Inflammatory macrophage (primary cell): ENCODE data around the gene FANCC.

ENCODE experiments used
- DNase-seq, 2 donors: peaks; one replicate each; pipeline ENCODE4 v3.0.0-alpha.2; 2020 to 2022

Gene FANCC

DNA sequence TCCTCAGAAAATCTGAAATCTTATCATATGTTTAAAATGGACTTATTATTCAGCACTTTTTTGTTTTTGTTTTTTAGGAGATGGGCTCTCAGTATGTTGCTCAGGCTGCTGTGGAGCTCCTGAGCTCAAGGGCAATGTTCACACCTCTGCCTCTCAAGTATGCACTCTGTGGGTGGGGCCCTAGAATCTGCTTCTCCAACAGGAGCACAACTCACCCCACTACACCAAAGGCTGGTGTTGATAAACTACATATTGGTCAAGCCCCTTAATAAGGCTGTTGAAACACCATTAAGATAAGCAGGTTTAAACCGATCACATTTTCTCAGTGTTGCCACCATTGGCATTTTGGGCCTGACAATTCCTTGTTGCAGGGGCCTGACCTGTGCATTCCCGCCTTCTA lies 131.6 kb downstream of the FANCC start:
- no peak for DNase-seq

DNA sequence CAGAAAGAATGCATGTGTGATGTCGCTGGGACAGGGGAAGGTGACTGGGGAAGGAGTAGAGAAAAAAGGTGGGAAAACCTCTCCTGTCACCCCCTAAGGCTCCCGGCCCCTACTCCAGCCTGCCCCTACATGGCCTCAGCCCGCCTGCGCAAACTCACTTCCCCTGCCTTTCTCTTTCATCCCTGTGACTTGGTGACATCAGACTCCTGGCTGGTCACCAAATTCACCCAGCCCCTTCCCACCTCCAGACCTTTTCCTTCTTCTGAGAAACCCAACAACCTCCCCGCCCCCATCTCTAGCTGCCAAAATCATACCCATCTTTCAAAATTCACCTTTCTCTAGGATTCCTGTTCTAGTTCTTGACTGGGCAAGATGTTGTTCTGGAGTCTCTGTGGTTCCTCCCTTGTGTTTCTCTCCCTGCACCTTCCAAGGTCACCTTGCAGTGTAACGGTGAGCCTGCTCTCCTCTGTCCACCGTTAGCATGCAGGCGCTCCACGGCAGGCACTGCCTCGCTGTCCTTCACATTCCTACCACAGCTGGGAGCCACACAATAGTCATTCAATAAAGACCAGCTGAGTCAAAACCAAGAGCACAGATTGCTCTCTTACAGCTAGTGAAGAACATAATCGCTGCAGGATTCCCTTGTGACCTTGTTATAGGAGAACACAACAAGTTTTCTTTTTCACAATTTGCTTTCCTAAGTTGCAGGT lies 134.5 kb downstream of the FANCC start:
- DNase-seq, result no peak

GRCh38 chr9:95181835-95182234 lies 135.7 kb downstream of the FANCC start:
- no peak for DNase-seq

GRCh38 chr9:95181226-95181818 lies 136.2 kb downstream of the FANCC start:
- DNase-seq, result peak in 1 of 2 donors; percentile 22

DNA sequence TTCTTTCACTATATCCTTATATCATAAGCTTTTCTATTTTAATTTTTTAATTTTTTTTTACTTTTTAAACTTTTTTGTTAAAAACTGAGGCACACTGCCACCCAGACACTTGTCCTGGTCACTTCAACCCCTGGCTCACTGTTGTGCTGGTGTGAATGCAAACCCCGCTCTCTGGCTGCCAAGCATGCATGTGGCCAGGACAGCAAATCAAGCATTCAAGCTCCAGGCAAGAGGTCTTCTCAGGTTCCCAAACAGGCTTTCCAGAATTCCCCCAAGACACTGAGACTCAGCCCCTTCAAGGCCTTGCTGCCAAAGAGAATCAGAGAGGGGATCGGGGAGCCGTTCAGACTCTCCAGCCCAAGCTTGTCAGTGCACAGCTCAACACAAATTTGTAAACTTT lies 139.9 kb downstream of the FANCC start:
- DNase-seq, result no peak

DNA sequence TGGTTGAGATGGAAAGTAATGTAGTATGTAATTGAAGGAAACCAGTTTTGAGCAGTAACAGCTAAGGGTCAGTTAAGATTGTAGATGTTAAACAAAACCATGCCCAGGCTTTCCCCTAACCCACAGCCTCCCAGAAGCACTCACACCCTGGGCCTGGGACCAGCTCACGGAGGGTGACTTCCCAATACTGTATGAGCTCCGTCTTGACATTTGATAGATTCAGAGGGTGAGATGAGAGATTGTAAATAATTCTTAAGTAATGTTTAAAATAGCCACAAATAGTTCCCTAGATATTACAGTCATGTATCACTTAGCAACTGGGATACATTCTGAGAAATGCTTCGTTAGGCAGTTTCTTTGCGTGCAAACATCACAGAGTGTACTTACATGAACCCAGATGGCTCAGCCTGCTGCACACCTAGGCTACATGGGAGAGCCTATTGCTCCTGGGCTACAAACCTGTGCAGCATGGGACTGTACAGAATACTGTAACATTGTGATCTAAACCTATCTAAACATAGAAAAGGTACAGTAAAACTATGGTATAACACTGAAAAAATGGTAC lies 140.7 kb downstream of the FANCC start:
- DNase-seq, result no peak

- DNase-seq, result no peak
These were observed 142.0 kb downstream of the FANCC start for GRCh38 chr9:95175523-95175922.

GRCh38 chr9:95174038-95174437 lies 143.5 kb downstream of the FANCC start:
- no peak for DNase-seq

DNA sequence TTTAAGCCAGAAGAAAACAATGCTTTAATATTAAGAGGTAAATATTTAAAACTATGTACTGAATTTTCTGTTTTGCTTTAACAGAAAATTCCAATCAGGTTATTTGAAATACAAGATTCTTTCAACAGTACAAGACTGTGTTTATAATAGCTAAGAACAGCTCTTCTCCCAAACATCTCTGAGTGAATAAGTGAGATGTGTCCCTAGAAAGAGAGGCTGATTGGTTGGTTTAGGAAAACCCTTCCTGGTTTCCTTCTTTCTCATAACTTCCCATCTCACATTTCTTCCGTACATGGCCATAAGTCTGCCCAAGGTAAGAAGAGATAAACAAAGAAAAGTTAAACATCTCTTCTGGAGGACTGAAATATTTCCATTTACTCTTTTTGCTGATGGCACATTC lies 145.9 kb downstream of the FANCC start:
- DNase-seq, result no peak

DNA sequence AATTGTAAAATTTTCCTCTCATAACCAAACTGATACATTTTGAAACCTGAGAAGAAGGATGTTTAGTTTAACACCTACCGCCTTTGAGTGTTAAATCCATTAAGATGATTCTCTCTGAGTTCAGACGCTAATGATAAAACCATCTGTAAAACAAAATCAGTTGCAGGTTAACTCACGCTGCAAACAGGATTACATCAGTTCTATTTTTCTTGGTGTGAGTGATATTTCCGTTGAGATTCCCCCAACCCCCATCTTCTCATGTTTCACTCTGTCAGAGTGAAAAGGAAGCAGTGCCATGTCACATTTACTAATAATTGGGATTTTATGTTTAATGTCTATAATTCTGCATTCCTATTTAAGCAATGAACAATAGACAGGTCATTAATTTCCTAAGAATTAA lies 146.5 kb downstream of the FANCC start:
- no peak for DNase-seq

DNA sequence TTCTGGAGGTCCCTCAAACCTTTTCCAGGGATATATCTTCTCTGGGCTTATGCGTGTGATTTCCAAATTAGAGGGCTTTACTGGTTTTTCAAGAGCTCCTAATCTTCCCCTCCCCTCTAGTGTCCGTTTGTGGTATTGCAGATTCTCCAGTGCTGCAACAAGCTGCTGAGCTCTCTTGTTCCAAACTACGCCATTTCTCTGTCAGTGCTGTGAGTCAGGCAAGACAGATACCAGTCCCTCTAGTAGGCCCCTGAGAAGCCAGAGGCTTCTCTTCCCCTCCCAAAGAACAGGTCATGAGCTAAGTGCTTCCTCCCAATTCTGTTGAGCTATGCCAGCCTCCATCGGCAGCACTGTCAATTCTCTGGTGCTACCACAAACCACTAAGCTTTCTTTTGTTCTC lies 149.5 kb downstream of the FANCC start:
- peak; percentile 65 to 72 for DNase-seq

DNA sequence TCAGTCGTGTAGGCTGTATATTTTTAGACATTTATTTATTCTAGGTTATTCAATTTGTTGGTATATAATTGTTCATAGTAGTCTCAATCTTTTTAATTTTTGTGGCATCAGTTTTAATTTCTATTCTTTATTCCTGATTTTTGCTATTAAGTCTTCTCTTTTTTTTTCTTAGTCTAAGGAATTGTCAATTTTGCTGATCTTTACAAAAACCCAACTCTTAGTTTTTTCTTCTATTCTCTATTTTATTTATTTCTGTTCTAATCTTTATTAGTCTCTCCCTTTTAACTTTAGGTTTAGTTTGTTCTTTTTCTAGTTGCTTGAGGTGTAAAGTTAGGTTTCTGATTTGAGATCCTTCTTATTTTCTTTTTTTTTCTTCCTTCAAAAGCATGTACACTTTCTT lies 152.5 kb downstream of the FANCC start:
- no peak for DNase-seq

- DNase-seq, result peak; percentile 79 to 81
These were observed 159.9 kb downstream of the FANCC start for GRCh38 chr9:95157481-95158151.

DNA sequence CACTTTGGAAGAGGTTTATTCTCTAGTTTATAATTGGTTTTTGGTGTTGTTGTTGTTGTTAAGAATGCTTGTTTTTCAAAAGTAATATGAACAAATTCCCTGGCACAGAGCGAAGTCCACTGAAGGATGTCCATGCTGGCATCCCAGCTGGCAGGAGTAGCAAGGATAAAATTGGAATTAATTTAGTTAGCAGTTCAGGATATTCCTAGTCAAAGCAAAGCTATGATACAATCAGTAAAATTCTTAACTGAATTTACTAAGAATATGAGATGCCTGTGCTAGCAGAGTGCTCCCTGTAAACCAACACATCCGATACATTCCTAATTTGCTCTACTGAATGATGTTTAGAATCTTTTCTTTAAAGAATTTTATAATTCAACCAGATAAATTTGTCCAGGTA lies 161.4 kb downstream of the FANCC start:
- no peak for DNase-seq

DNA sequence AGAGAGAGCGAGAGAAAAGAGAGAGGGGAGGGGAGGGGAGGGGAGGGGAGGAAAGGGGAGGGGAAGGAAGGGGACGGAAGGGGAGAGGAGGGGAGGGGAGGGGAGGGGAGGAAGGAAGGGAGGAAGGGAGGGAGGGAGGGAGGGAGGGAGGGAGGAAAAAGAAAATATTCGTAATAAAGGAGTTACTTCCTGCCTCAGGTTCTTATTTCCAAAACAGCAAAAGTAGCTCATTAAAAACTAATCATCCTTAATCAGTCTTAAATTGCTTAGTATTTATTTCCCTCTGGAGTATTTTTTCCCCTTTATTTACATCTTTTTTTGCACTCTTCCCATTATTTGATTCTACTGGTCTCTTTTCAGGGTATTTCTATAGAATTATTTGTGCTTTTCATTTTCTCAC lies 162.3 kb downstream of the FANCC start:
- DNase-seq, result no peak

- no peak for DNase-seq
These were observed 166.6 kb downstream of the FANCC start for GRCh38 chr9:95150903-95151302.

- DNase-seq, result no peak
These were observed 169.3 kb downstream of the FANCC start for GRCh38 chr9:95148208-95148520.

GRCh38 chr9:95147452-95148207 lies 169.9 kb downstream of the FANCC start:
- no peak for DNase-seq

DNA sequence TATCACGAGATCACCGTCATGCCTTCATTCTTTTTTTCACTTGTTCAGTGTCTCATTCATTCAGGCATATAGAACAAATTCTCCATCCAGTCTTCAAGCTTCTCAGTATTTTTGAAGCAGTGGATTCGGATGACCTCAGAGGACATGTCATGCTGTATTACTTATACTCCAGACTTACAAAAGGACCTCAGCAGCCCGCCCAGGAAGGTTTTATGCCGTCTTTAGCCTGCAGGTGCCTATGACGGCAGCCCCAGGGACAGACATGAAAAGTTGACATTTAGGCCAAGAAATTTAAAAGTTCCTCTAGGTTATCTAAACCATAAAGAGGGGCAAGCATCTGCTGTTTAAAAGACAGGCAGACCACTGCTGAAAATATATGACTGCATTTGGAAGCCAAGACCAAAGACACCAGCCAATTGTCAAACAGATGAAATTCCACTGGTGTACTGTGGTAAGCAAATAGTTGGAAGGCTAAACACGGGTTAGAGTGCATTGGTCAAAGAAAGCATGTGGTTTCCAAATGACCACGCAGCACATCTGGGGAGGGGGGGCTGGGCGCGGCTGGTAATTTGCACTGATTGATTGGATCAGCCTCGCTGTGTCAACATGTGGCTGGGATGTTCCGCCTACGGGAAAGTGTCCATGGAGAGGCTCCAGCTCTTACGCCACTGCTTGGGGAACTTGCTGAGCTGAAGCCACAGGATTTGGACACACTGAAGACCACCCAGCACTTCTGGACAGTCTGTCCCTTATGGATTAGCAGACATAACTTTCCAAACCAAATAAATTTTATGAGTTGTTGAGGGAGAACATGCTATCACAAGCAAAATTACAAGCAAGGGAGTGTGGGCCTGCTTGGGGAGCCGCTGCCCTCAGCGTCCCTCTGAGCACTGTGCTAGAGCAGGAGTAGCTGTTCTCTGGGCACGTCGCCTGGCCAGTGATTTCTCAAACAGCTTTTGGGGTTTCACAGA lies 173.6 kb downstream of the FANCC start:
- no peak for DNase-seq

- no peak for DNase-seq
These were observed 174.8 kb downstream of the FANCC start for GRCh38 chr9:95142728-95143127.

GRCh38 chr9:95142315-95142714 lies 175.2 kb downstream of the FANCC start:
- DNase-seq, result no peak

DNA sequence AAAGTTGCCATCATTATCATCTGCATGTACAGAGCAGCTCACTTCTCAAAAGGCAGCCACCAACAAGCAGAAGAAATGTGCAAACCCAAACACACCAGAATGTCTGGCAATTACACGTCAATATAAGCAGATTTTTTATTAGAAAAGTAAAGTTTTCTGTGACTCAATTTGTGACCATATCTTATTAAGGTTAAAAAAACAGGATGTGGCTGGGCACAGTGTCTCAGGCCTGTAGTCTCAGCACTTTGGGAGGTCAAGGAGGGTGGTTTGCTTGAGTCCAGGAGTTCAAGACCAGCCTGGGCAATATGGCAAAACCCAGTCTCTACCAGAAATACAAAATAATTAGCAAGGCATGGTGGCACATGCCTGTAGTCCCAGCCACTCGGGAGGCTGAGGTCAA lies 176.7 kb downstream of the FANCC start:
- no peak for DNase-seq
